GM08714 (cell line): ENCODE data around the gene ZDHHC5.

Source experiments
- H3K4me3 ChIP-seq: fragments of 200-500 bp; sonication (Bioruptor generic); 2 replicates; pipeline ENCODE4 v1.5.1; 2014; ENCODE audit warnings: mild to moderate bottlenecking, low read length, inconsistent platforms
- ZNF274 ChIP-seq: IDR thresholded peaks from 2 replicates; pipeline ENCODE4 v1.6.1; 2012; ENCODE audit warnings: mild to moderate bottlenecking, low read depth, low read length

Gene ZDHHC5, protein sequence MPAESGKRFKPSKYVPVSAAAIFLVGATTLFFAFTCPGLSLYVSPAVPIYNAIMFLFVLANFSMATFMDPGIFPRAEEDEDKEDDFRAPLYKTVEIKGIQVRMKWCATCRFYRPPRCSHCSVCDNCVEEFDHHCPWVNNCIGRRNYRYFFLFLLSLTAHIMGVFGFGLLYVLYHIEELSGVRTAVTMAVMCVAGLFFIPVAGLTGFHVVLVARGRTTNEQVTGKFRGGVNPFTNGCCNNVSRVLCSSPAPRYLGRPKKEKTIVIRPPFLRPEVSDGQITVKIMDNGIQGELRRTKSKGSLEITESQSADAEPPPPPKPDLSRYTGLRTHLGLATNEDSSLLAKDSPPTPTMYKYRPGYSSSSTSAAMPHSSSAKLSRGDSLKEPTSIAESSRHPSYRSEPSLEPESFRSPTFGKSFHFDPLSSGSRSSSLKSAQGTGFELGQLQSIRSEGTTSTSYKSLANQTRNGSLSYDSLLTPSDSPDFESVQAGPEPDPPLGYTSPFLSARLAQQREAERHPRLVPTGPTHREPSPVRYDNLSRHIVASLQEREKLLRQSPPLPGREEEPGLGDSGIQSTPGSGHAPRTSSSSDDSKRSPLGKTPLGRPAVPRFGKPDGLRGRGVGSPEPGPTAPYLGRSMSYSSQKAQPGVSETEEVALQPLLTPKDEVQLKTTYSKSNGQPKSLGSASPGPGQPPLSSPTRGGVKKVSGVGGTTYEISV

GRCh38 chr11:57667736-57668433 is at the start of gene ZDHHC5:
TSS of gene ZDHHC5 (plus strand) at chr11:57668114. CDS start at chr11:57673091, 4,977 bp downstream.
- no peak for TF ChIP-seq ZNF274
- H3K4me3 ChIP-seq, result peak within 1 kb of the TSS; percentile 97

DNA sequence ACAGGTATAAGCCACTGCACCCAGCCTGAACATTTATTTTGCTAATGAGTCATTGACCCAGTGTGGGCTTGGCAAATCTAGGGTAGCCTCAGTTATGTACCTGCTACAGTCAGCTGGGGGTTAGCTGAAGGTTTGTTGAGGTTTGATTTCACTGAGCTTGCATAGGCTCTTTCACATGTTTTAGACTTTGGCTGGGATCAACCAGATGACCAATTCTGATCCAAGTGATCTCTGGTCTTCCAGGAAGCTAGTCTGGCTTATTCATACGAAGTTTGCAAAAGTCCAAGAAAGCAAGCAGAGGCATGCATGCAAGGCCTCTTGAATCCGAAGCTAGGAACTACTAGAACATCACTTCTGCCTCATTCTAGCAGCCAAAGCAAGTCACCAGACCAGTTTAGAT is 49.5 kb upstream of the ZDHHC5 start:
- no peak overlapping the region for H3K4me3 ChIP-seq

GRCh38 chr11:57619331-57619730 is 48.6 kb upstream of the ZDHHC5 start:
- TF ChIP-seq ZNF274, result no peak

More for the DNA sequence above, 49.5 kb upstream of the ZDHHC5 start:
- TF ChIP-seq ZNF274, result no peak

GRCh38 chr11:57620467-57620866 is 47.4 kb upstream of the ZDHHC5 start:
- no peak for TF ChIP-seq ZNF274
- no peak overlapping the region for H3K4me3 ChIP-seq

More at GRCh38 chr11:57619331-57619730, 48.6 kb upstream of the ZDHHC5 start:
- H3K4me3 ChIP-seq, result no peak overlapping the region

DNA sequence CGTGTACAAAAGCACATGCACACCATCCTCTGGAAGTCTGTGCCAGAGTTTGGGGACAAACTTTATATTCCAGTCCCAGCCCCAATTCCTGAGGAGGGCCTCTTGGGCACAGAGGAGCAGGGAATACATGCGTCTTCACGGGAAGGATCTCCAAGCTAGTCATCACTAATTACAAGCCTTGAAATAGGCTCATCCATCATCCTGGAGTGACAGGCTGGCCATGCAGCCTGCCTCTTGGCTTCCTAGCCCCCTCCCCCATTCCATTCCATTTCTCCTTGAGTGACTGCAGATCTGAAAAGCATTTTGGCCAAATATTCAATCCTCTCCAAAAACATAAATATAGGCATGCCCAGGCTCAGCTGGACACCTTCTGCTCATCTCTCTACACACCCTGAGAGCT is 45.7 kb upstream of the ZDHHC5 start:
- H3K4me3 ChIP-seq, result no peak overlapping the region
- TF ChIP-seq ZNF274, result no peak

DNA sequence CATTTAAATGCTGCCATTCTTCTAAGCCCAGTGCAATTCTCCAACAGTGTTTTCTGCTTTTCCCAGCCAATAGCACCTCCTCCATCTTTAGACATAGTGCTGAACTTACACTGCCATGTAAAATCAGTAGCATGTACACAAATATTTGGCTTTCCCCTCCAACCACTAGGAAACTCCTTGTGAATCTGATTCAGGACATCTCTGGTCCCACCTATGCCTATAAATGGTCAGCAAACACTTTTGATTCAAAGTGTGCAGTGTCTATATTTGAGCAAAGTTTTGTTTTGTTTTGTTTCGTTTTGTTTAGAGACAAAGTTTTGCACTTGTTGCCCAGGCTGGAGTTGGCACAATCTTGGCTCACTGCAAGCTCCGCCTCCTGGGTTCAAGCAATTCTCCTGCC is 43.0 kb upstream of the ZDHHC5 start:
- TF ChIP-seq ZNF274, result no peak
- no peak overlapping the region for H3K4me3 ChIP-seq

- H3K4me3 ChIP-seq, result no peak overlapping the region
- no peak for TF ChIP-seq ZNF274
Measured at GRCh38 chr11:57626895-57627294, 41.0 kb upstream of the ZDHHC5 start.

DNA sequence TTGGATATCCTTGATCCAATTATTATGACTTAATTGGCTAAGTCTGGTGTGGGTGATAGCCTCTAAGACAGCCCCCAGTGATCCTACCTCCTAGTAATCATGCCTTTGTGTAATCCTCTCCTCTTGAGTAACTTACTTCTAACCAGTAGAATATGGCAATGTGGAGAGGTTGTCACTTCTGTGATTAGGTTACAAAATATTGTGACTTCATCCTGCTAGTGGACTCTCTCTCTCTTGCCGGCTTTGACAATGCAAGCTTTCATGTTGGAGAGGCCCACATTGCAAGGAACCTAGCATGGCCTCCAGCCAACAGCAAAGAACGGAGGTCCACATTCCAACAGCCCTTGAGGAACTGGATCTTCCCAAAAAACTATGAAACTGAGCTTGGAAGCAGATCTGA is 37.7 kb upstream of the ZDHHC5 start:
- no peak for TF ChIP-seq ZNF274
- no peak overlapping the region for H3K4me3 ChIP-seq

GRCh38 chr11:57632116-57632515 is 35.8 kb upstream of the ZDHHC5 start:
- TF ChIP-seq ZNF274, result no peak
- H3K4me3 ChIP-seq, result no peak overlapping the region

DNA sequence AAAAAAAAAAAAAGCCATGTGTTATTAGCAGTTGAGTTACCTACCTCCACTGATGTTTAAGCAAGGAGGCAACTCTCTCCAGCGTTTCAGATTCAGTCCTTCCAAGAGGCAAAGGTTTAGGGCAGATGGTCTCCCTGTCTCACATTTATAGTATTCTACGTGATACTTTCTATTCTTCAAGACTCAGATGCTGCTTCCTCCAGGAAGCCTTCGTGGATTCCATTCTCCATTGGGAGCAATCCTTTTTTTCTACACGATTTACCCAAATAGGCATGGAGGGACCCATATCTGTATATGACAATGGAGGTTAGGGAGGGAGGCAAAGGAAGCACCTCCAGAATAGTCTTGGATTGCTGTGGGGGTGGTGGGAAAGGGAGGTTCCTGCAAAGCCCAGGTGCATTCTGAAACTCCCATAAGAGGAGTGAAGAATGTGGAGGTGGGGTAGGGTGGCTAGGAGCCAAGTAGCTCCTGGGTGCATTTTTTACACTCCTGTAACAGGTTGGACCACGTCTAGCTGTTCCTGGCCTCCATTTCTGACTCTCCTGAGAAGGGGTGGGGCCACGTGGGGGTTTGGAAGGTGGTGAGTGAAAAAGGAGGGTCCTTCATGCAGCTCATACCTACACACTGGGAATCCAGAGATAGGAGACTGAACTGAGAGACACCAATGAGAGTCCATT is 34.4 kb upstream of the ZDHHC5 start:
- no peak overlapping the region for H3K4me3 ChIP-seq
- no peak for TF ChIP-seq ZNF274

DNA sequence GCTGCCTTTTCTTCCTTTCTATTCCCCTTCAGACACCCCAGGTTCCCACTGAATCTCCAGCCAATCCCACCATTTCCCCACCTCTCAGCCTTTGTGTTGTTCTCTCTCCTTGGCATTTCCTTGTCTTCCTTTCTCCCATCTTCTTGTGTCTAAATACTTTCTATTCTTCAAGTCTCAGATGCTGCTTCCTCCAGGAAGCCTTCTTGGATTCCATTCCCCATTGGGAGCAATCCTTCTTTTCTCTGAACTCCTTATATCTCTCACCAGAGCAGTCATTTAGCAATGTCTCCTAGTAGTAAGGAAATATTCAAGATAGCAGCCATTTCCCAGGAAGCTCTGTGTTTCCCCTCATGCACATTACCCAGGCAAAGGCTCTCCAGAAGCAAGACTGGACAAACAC is 33.6 kb upstream of the ZDHHC5 start:
- no peak overlapping the region for H3K4me3 ChIP-seq
- no peak for TF ChIP-seq ZNF274

DNA sequence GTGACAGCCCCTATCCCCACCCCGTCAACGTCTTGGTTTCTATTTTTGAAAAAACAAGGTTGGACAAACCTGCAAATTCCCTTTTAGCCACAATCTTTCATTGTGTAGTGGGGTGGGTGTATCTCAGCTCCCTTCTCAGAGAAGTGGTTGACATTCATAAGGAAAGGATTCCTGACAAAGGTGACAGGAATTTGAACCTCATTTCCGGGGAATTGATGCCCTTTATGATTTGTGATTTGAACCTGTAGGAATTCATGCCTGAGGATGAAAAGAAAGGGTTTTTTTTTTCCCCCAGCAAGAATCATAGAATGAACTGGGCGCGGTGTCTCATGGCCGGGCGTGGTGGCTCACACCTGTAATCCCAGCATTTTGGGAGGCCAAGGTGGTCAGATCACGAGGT is 32.7 kb upstream of the ZDHHC5 start:
- no peak for TF ChIP-seq ZNF274
- H3K4me3 ChIP-seq, result no peak overlapping the region

DNA sequence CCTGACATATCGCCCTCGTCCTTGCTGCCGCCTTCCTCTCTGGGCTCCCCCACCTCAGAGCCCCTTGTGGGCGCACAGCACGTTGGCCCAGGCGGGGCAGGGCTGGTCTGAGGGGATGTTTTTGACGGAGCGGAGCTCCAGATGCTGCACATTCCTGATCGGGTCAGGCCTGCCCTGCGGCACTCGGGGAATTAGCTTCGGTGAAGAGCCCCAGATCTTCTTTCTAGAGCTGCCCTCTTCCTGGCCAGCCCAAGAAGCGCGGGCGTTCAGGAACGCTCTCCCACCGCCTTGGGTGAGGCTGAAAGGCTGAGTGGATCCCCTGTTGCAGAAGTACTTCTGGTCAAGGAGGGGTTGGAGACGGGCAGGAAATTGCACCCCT is 30.3 kb upstream of the ZDHHC5 start:
- no peak for TF ChIP-seq ZNF274
- H3K4me3 ChIP-seq, result peak overlapping the region; percentile 65; the same call in 1 of the 2 replicates

GRCh38 chr11:57638005-57638781 is 29.7 kb upstream of the ZDHHC5 start:
- TF ChIP-seq ZNF274, result no peak
- H3K4me3 ChIP-seq, result peak overlapping the region; percentile 65
